ENCODE data around the gene RNF224. TPM values are rescaled to one million over a fixed set of nuclear protein-coding genes. Genes with fewer than 3 reads are reported as not detected.

Gene RNF224
- total and polyA plus RNA-seq, 7 experiments from 2014 or later, result 0.12 TPM; not detected in 6

GRCh38 chr9:137221095-137221505 is 6.2 kb upstream of the RNF224 start:
- Mint-ChIP-seq H3K9me3 (no peaks in the 10 kb centered on the region), H3K4me1 (peaks cover 0 to 11% (median 2%) of the 10 kb centered on the region in 7 donors), H3K4me3 (peak overlapping the region in 4 of 10 donors; percentile 38 to 66 (median 48)), H3K27me3 (no peaks in the 10 kb centered on the region), H3K36me3 (no peaks in the 10 kb centered on the region), H3K27ac (no peak overlapping the region)
- Histone ChIP-seq H3K27me3 (ENCODE audit: control insufficient read depth in 2 of 2, insufficient read depth in 2 of 2, low read length in 2 of 2) (no peaks in the 10 kb centered on the region), H3K4me1 (ENCODE audit: control insufficient read depth in 2 of 2, insufficient read depth in 2 of 2, low read length in 2 of 2) (peaks cover 5% of the 10 kb centered on the region in 2 donors), H3K36me3 (ENCODE audit: control insufficient read depth in 2 of 3, insufficient read depth in 3 of 3, low read length in 3 of 3) (peaks cover 0 to 6% (median 0%) of the 10 kb centered on the region in 3 experiments), H3K4me3 (ENCODE audit: low read length) (no peak overlapping the region), H3K27ac (ENCODE audit: low read depth, low read length) (no peak overlapping the region), H3K9me3 (ENCODE audit: control insufficient read depth in 2 of 3, low read length in 3 of 3) (no peaks in the 10 kb centered on the region)
- intact Hi-C loops (cut with micrococcal nuclease), result loop anchor here in 1 of 2 donors (5.0 to 10.0 kb wide), 2 partner anchors 276 to 674 kb away; partner anchors contain the start of genes C8G, FBXW5 and NOTCH1
- DNase-seq, result no peak
- POLR2A ChIA-PET, result interaction anchor here (0.9 to 4.9 kb wide), 2 partner anchors 15 to 20 kb away, joined by 3 to 42 read pairs; partner anchors contain the start of genes NDOR1, TMEM203 and TUBB4B
- CTCF ChIA-PET, result interaction anchor here (0.6 kb wide), 1 partner anchor 196 kb away, joined by 3 read pairs; no protein-coding TSS in a partner anchor
- no peak for ATAC-seq

GRCh38 chr9:137221506-137222111 is 5.7 kb upstream of the RNF224 start:
- no peaks in the 10 kb centered on the region for H3K36me3 Mint-ChIP-seq

GRCh38 chr9:137222190-137223077 is 4.9 kb upstream of the RNF224 start, which contains the start of gene RNF208:
Gene RNF208, minus strand, starts transcription at chr9:137222240. Its CDS starts 1,028 bp downstream, at chr9:137221212.
- H3K27me3 ChIP-seq (ENCODE audit: control insufficient read depth in 2 of 2, insufficient read depth in 2 of 2, low read length in 2 of 2), result no peaks in the 10 kb centered on the region
- ATAC-seq, result no peak
- CTCF ChIA-PET, result interaction anchor here (0.9 to 1.5 kb wide), 3 partner anchors 13 to 176 kb away, joined by 3 to 4 read pairs (median 3); partner anchors contain the start of genes NPDC1 and TPRN

More at GRCh38 chr9:137221506-137222111, 5.7 kb upstream of the RNF224 start:
- peaks cover 0 to 11% (median 3%) of the 10 kb centered on the region in 7 donors for H3K4me1 Mint-ChIP-seq
- H3K27me3 ChIP-seq (ENCODE audit: control insufficient read depth in 2 of 2, insufficient read depth in 2 of 2, low read length in 2 of 2), result no peaks in the 10 kb centered on the region
- H3K4me1 ChIP-seq (ENCODE audit: control insufficient read depth in 2 of 2, insufficient read depth in 2 of 2, low read length in 2 of 2), result peaks cover 5% of the 10 kb centered on the region in 2 donors
- H3K27me3 Mint-ChIP-seq, result no peaks in the 10 kb centered on the region
- intact Hi-C loops (cut with micrococcal nuclease), result loop anchor here in 1 of 2 donors (5.0 to 10.0 kb wide), 2 partner anchors 277 to 674 kb away; partner anchors contain the start of genes C8G, FBXW5 and NOTCH1
- no peak overlapping the region for H3K4me3 ChIP-seq (ENCODE audit: low read length)
- CTCF ChIA-PET, result interaction anchor here (1.2 kb wide), 1 partner anchor 21 kb away, joined by 3 read pairs; the partner anchor contains the start of gene TPRN
- H3K4me3 Mint-ChIP-seq, result peak overlapping the region in 2 of 10 donors; percentile 23 to 41
- H3K9me3 ChIP-seq (ENCODE audit: control insufficient read depth in 2 of 3, low read length in 3 of 3), result no peaks in the 10 kb centered on the region
- no peak for DNase-seq
- H3K27ac ChIP-seq (ENCODE audit: low read depth, low read length), result no peak overlapping the region
- no peak for ATAC-seq
- peaks cover 0 to under 1% (median 0%) of the 10 kb centered on the region in 3 experiments for H3K36me3 ChIP-seq (ENCODE audit: control insufficient read depth in 2 of 3, insufficient read depth in 3 of 3, low read length in 3 of 3)
- POLR2A ChIA-PET, result interaction anchor here (0.9 to 4.9 kb wide), 4 partner anchors 16 to 135 kb away, joined by 3 to 42 read pairs (median 10); partner anchors contain the start of genes MAN1B1, NDOR1, TMEM203 and TUBB4B
- no peak overlapping the region for H3K27ac Mint-ChIP-seq
- no peaks in the 10 kb centered on the region for H3K9me3 Mint-ChIP-seq

GRCh38 chr9:137223078-137223970 is 4.0 kb upstream of the RNF224 start:
- peak; percentile 93 to 99 (median 99) for DNase-seq
- no peaks in the 10 kb centered on the region for H3K9me3 ChIP-seq (ENCODE audit: control insufficient read depth in 2 of 3, low read length in 3 of 3)
- no peaks in the 10 kb centered on the region for H3K36me3 Mint-ChIP-seq
- peaks cover 0 to 6% (median 4%) of the 10 kb centered on the region in 5 donors for H3K27me3 Mint-ChIP-seq
- H3K4me1 ChIP-seq (ENCODE audit: control insufficient read depth in 2 of 2, insufficient read depth in 2 of 2, low read length in 2 of 2), result peaks cover 9 to 11% of the 10 kb centered on the region in 2 donors
- ATAC-seq, result peak; percentile 97
- H3K4me1 Mint-ChIP-seq, result peaks cover 5 to 15% (median 6%) of the 10 kb centered on the region in 7 donors
- peak overlapping the region; percentile 91 for H3K27ac ChIP-seq (ENCODE audit: low read depth, low read length)
- peak overlapping the region; percentile 86 for H3K4me3 ChIP-seq (ENCODE audit: low read length)
- ChIA-PET POLR2A (interaction anchor here (0.5 to 4.9 kb wide), 25 partner anchors 13 to 153 kb away, joined by 3 to 42 read pairs (median 4); partner anchors contain the start of genes ANAPC2, MAN1B1, NDOR1 and NELFB), CTCF (interaction anchor here (0.5 to 1.5 kb wide), 5 partner anchors 12 to 226 kb away, joined by 3 to 4 read pairs (median 3); partner anchors contain the start of genes NPDC1 and SSNA1)
- intact Hi-C loops (cut with micrococcal nuclease), result loop anchor here (1.0 to 10.0 kb wide), 17 partner anchors 13 to 676 kb away; partner anchors contain the start of genes ANAPC2 (in 2 of the 2), MAN1B1 (in 2 of the 2), NDOR1 (in 2 of the 2) and NELFB (in 2 of the 2)
- H3K9me3 Mint-ChIP-seq, result no peaks in the 10 kb centered on the region
- peak overlapping the region; percentile 78 to 88 (median 82) for H3K4me3 Mint-ChIP-seq
- peak overlapping the region in 7 of 9 donors; percentile 21 to 92 (median 75) for H3K27ac Mint-ChIP-seq
- H3K27me3 ChIP-seq (ENCODE audit: control insufficient read depth in 2 of 2, insufficient read depth in 2 of 2, low read length in 2 of 2), result no peaks in the 10 kb centered on the region
- H3K36me3 ChIP-seq (ENCODE audit: control insufficient read depth in 2 of 3, insufficient read depth in 3 of 3, low read length in 3 of 3), result no peaks in the 10 kb centered on the region

More at GRCh38 chr9:137222190-137223077, 4.9 kb upstream of the RNF224 start, which contains the start of gene RNF208:
- H3K36me3 ChIP-seq (ENCODE audit: control insufficient read depth in 2 of 3, insufficient read depth in 3 of 3, low read length in 3 of 3), result no peaks in the 10 kb centered on the region
- Mint-ChIP-seq H3K36me3 (no peaks in the 10 kb centered on the region), H3K9me3 (no peaks in the 10 kb centered on the region), H3K27me3 (peaks cover 0 to 1% (median 0%) of the 10 kb centered on the region in 5 donors), H3K4me1 (peaks cover under 1 to 12% (median 4%) of the 10 kb centered on the region in 7 donors), H3K4me3 (peak within 1 kb of the TSS; percentile 78 to 88 (median 82)), H3K27ac (peak within 1 kb of the TSS in 5 of 9 donors; percentile 54 to 92 (median 75))
- H3K27ac ChIP-seq (ENCODE audit: low read depth, low read length), result peak within 1 kb of the TSS; percentile 80
- H3K4me1 ChIP-seq (ENCODE audit: control insufficient read depth in 2 of 2, insufficient read depth in 2 of 2, low read length in 2 of 2), result peaks cover 8% of the 10 kb centered on the region in 2 donors
- peak within 1 kb of the TSS; percentile 69 for H3K4me3 ChIP-seq (ENCODE audit: low read length)
- intact Hi-C loops (cut with micrococcal nuclease), result loop anchor here (1.0 to 10.0 kb wide), 17 partner anchors 14 to 675 kb away; partner anchors contain the start of genes ANAPC2 (in 2 of the 2), MAN1B1 (in 2 of the 2), NDOR1 (in 2 of the 2) and NELFB (in 2 of the 2)
- peak in 4 of 9 donors; percentile 26 to 51 (median 31) for DNase-seq
- POLR2A ChIA-PET, result interaction anchor here (0.8 to 4.9 kb wide), 19 partner anchors 13 to 152 kb away, joined by 3 to 42 read pairs (median 6); partner anchors contain the start of genes ANAPC2, MAN1B1, NDOR1 and SAPCD2
- no peaks in the 10 kb centered on the region for H3K9me3 ChIP-seq (ENCODE audit: control insufficient read depth in 2 of 3, low read length in 3 of 3)
